Measurements from ENCODE around the gene ADAMTS12.

The ADAMTS12 gene

GRCh38 chr5:33649549-33650482 lies 242.0 kb downstream of the ADAMTS12 start:
- DNase-seq, result no peak

GRCh38 chr5:33641744-33642505 lies 249.9 kb downstream of the ADAMTS12 start:
- no peak for DNase-seq

GRCh38 chr5:33639474-33639873 lies 252.3 kb downstream of the ADAMTS12 start:
- DNase-seq, result no peak

- DNase-seq, result no peak
These were observed 254.8 kb downstream of the ADAMTS12 start for GRCh38 chr5:33637011-33637410.

GRCh38 chr5:33635582-33635981 lies 256.2 kb downstream of the ADAMTS12 start:
- DNase-seq, result no peak

- DNase-seq, result no peak
These were observed 258.1 kb downstream of the ADAMTS12 start for GRCh38 chr5:33633699-33634098.

- DNase-seq, result no peak
These were observed 260.0 kb downstream of the ADAMTS12 start for GRCh38 chr5:33631786-33632185.

- no peak for DNase-seq
These were observed 260.7 kb downstream of the ADAMTS12 start for GRCh38 chr5:33631139-33631538.

- no peak for DNase-seq
These were observed 261.8 kb downstream of the ADAMTS12 start for GRCh38 chr5:33629999-33630398.

GRCh38 chr5:33628796-33629195 lies 263.0 kb downstream of the ADAMTS12 start:
- DNase-seq, result no peak

GRCh38 chr5:33621514-33621913 lies 270.3 kb downstream of the ADAMTS12 start:
- no peak for DNase-seq

GRCh38 chr5:33614039-33614438 lies 277.8 kb downstream of the ADAMTS12 start:
- DNase-seq, result no peak

GRCh38 chr5:33612386-33612785 lies 279.4 kb downstream of the ADAMTS12 start:
- no peak for DNase-seq

- DNase-seq, result no peak
These were observed 279.9 kb downstream of the ADAMTS12 start for GRCh38 chr5:33611877-33612276.

- no peak for DNase-seq
These were observed 283.3 kb downstream of the ADAMTS12 start for GRCh38 chr5:33608344-33609041.

- DNase-seq, result no peak
These were observed 287.3 kb downstream of the ADAMTS12 start for GRCh38 chr5:33604503-33604902.

- no peak for DNase-seq
These were observed 289.9 kb downstream of the ADAMTS12 start for GRCh38 chr5:33601881-33602280.

GRCh38 chr5:33595303-33595702 lies 296.5 kb downstream of the ADAMTS12 start:
- no peak for DNase-seq

GRCh38 chr5:33594006-33594405 lies 297.8 kb downstream of the ADAMTS12 start:
- DNase-seq, result no peak

- no peak for DNase-seq
These were observed 299.5 kb downstream of the ADAMTS12 start for GRCh38 chr5:33592245-33592644.

- DNase-seq, result peak; percentile 9
These were observed 303.0 kb downstream of the ADAMTS12 start for GRCh38 chr5:33588654-33589372.

- no peak for DNase-seq
These were observed 308.5 kb downstream of the ADAMTS12 start for GRCh38 chr5:33583332-33583731.

All from right kidney (tissue), 1 donor.